ENCODE results near the gene MDK. TPM values are rescaled to one million over a fixed set of nuclear protein-coding genes. Genes with fewer than 3 reads are reported as not detected.

MDK gene
- total and polyA plus RNA-seq, 2 of the 13 experiments (the other 11 are each of a cell fraction or from before 2014, with no cell fraction given), result 312 to 407 TPM

DNA sequence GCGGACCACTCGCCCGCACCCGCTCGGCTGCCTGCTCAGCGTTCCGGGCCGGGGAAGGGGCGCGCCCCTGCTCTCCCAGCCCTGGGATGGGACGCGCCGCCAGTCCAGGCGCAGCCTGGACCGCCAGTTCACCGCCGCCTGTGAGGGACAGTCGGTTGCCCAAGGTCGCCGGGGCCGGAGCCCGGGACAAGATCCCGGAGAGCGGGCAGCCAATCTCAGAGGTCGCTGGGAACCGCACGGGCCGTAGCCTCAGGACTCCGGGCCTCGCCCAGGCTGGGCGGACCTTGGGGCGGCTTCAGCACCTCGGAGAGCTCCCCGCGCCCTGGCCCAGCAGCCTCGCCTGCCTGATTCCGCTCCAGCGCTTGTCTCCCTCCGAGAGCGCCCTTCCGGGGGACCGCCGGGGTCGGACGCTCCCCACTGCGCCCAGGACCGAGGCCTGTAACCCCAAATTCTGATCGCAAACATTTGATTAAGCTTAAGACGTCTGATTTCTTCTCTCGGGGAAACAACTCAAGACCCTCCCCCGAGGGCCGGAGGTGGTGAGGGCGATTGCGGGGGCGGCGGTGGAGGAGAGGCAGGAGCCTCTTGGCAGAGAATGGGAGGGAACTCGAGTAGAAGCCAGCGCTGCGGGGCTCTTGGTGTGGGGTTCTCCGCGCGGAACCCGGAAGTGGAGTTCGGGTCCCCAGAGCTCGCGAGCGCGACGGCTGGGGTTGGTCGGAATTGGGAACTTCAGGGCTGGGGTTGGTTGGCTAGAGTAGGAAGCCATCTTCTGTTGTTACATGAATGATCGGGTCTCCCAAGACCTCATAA, 11.2 kb downstream of the MDK start (continued):
- TF ChIP-seq TCF12 (IDR thresholded peaks at IDR 0.05) (no peak), TCF12 (CRISPR knock-in tag; IDR thresholded peaks at IDR 0.05) (0 out of 2 replicates have a peak, but pooled peaks have one; percentile 30), REXO4 (CRISPR knock-in tag; IDR thresholded peaks at IDR 0.05; ENCODE audit: borderline replicate concordance) (0 out of 2 replicates have a peak, but pooled peaks have one; percentile 64), ZNF768 (CRISPR knock-in tag; IDR thresholded peaks at IDR 0.05) (peak; percentile 86), ZEB1 (IDR thresholded peaks at IDR 0.05; ENCODE audit: insufficient replicate concordance, low read depth) (no peak), ZNF839 (CRISPR knock-in tag; IDR thresholded peaks at IDR 0.05; ENCODE audit: borderline replicate concordance) (peak; percentile 89), DMAP1 (CRISPR knock-in tag; IDR thresholded peaks at IDR 0.05) (peak; percentile 50; the same call in 1 of the 2 replicates), SP5 (CRISPR knock-in tag; IDR thresholded peaks at IDR 0.05; ENCODE audit: borderline replicate concordance, low read depth) (no peak), CCDC6 (CRISPR knock-in tag; IDR thresholded peaks at IDR 0.05) (peak; percentile 98), ZBTB10 (CRISPR knock-in tag; IDR thresholded peaks at IDR 0.05; ENCODE audit: borderline replicate concordance) (peak; percentile 97), ZNF354B (CRISPR knock-in tag; IDR thresholded peaks at IDR 0.05) (no peak), ZFP36L2 (CRISPR knock-in tag; IDR thresholded peaks at IDR 0.05) (peak; percentile 92; the same call in 1 of the 2 replicates), SMARCC2 (IDR thresholded peaks at IDR 0.05) (no peak), MTF2 (CRISPR knock-in tag; IDR thresholded peaks at IDR 0.05; ENCODE audit: borderline replicate concordance) (peak; percentile 96), HHEX (CRISPR knock-in tag; IDR thresholded peaks at IDR 0.05) (no peak), ZNF891 (CRISPR knock-in tag; IDR thresholded peaks at IDR 0.05) (peak; percentile 99), RXRB (CRISPR knock-in tag; IDR thresholded peaks at IDR 0.05; ENCODE audit: borderline replicate concordance) (peak; percentile 81), WIZ (CRISPR knock-in tag; IDR thresholded peaks at IDR 0.05) (peak; percentile 99), ZSCAN5A (CRISPR knock-in tag; IDR thresholded peaks at IDR 0.05; ENCODE audit: borderline replicate concordance) (no peak), AHR (CRISPR knock-in tag; IDR thresholded peaks at IDR 0.05) (peak; percentile 99), ZNF33A (CRISPR knock-in tag; IDR thresholded peaks at IDR 0.05; ENCODE audit: borderline replicate concordance) (peak; percentile 64; the same call in 1 of the 2 replicates), PLSCR1 (CRISPR knock-in tag; IDR thresholded peaks at IDR 0.05; ENCODE audit: borderline replicate concordance) (no peak)
- TF ChIP-seq, protein P1, sequence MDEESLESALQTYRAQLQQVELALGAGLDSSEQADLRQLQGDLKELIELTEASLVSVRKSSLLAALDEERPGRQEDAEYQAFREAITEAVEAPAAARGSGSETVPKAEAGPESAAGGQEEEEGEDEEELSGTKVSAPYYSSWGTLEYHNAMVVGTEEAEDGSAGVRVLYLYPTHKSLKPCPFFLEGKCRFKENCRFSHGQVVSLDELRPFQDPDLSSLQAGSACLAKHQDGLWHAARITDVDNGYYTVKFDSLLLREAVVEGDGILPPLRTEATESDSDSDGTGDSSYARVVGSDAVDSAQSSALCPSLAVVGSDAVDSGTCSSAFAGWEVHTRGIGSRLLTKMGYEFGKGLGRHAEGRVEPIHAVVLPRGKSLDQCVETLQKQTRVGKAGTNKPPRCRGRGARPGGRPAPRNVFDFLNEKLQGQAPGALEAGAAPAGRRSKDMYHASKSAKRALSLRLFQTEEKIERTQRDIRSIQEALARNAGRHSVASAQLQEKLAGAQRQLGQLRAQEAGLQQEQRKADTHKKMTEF (CRISPR knock-in tag; IDR thresholded peaks at IDR 0.05), result peak; percentile 96

All from HepG2 (cell line).